Upper lobe of left lung (tissue), 4 donors: ENCODE measurements around the gene REX1BD.

Experiments
- EP300 ChIP-seq, 4 donors: sonication (generic); formaldehyde crosslinking; IDR thresholded peaks; one replicate each; pipeline ENCODE4 v1.5.1; 2017; ENCODE audit warnings: antibody characterized with exemption in 4 of 4, control low read depth in 2 of 4
- POLR2A ChIP-seq, 4 donors: fragments of 450-650 bp; IDR thresholded peaks; one replicate each; pipeline ENCODE4 v1.5.1; 2016 to 2017; ENCODE audit warnings: antibody characterized with exemption in 4 of 4, mild to moderate bottlenecking in 2 of 4
- POLR2AphosphoS5 ChIP-seq, 2 donors: sonication (generic); formaldehyde crosslinking; IDR thresholded peaks; one replicate each; pipeline ENCODE4 v1.5.1; 2017; ENCODE audit warnings: antibody characterized with exemption in 2 of 2
- TF ChIP-seq, protein P1 (sequence below), 6 experiments: fragments of 450-650 bp in 4 of 6; fragments of 200-600 bp in 2 of 6; sonication (generic) in 2 of 6; IDR thresholded peaks; one replicate each; pipeline ENCODE4 v1.5.1; 2016 to 2019; ENCODE audit warnings: antibody characterized with exemption in 6 of 6

DNA sequence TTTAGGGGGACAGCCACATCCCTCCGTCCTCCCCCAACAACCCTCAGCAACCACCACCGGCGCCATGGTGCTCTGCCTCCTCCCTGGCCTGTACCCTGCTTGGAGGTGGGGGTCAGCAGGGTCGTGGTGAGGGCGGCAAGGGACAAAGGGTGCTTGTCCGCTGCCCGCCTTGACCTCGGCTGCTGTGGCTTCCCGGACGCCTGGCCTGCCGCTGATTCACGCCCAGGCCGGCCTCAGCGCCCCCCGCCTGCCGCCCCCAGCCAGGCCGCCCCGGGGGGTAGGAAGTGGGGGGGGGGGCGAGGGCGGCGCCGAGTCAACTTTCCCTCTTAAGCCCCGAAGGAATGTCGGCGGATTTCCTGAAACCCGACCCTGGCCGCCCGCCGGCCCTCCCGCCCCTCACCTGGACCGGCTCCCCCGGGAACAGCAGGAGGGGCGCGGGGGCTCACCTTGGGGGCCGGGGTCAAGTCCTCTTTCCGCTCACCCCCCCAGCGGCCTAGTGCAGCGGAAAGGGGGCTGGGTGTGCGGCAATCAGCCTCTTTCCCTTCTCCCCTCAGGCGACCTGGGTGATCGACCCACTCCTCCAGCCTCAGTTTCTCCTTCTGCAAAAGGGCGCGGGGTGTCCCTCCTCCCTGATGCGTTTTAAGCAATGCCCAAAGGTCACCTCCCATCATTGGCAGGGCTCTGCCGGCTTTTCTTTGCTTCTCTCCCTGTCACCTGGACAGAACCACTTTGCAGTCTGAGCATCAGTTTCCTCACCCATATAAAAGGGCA, 22.1 kb downstream of the REX1BD start:
- TF ChIP-seq, protein P1, sequence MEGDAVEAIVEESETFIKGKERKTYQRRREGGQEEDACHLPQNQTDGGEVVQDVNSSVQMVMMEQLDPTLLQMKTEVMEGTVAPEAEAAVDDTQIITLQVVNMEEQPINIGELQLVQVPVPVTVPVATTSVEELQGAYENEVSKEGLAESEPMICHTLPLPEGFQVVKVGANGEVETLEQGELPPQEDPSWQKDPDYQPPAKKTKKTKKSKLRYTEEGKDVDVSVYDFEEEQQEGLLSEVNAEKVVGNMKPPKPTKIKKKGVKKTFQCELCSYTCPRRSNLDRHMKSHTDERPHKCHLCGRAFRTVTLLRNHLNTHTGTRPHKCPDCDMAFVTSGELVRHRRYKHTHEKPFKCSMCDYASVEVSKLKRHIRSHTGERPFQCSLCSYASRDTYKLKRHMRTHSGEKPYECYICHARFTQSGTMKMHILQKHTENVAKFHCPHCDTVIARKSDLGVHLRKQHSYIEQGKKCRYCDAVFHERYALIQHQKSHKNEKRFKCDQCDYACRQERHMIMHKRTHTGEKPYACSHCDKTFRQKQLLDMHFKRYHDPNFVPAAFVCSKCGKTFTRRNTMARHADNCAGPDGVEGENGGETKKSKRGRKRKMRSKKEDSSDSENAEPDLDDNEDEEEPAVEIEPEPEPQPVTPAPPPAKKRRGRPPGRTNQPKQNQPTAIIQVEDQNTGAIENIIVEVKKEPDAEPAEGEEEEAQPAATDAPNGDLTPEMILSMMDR (IDR thresholded peaks at IDR 0.05): no peak
- TF ChIP-seq POLR2A (IDR thresholded peaks at IDR 0.05): no peak
- no peak for TF ChIP-seq POLR2AphosphoS5 (IDR thresholded peaks at IDR 0.05)
- no peak for TF ChIP-seq EP300 (IDR thresholded peaks at IDR 0.05)
